Left lung (tissue), 10 donors: ENCODE measurements around the gene RAP1GAP2. TPM values are rescaled to one million over a fixed set of nuclear protein-coding genes. Genes with fewer than 3 reads are reported as not detected.

ENCODE experiments used
- ATAC-seq: fragments of 200-7000 bp; cut with Tn5 transposase; one replicate; pipeline ENCODE4 v1.9.1; 2020; ENCODE audit warnings: moderate library complexity
- DNase-seq, 4 donors: peaks; one replicate each; pipeline ENCODE4 v3.0.0-alpha.2; 2013 to 2020
- H3K27ac ChIP-seq, 2 donors: fragments of 200-600 bp; sonication (generic) in 1 of 2; one replicate each; pipeline versions ENCODE4 v1.5.0 to v1.8.0; 2020 to 2021
- H3K27me3 ChIP-seq, 2 donors: fragments of 200-600 bp; sonication (generic) in 1 of 2; one replicate each; pipeline versions ENCODE4 v1.5.0 to v1.8.0; 2020 to 2021
- H3K36me3 ChIP-seq, 2 donors: fragments of 200-600 bp; sonication (generic) in 1 of 2; one replicate each; pipeline versions ENCODE4 v1.5.0 to v1.8.0; 2020 to 2021
- H3K4me1 ChIP-seq, 2 donors: fragments of 200-600 bp; one replicate each; pipeline ENCODE4 v1.8.0; 2021
- H3K4me3 ChIP-seq, 2 donors: fragments of 200-600 bp; sonication (generic) in 1 of 2; one replicate each; pipeline versions ENCODE4 v1.5.0 to v1.8.0; 2020 to 2021; ENCODE audit warnings: mild to moderate bottlenecking in 1 of 2
- H3K9me3 ChIP-seq, 2 donors: fragments of 200-600 bp; sonication (generic) in 1 of 2; one replicate each; pipeline versions ENCODE4 v1.5.0 to v1.8.0; 2020 to 2021
- CTCF ChIP-seq, 2 donors: fragments of 200-600 bp; sonication (generic) in 1 of 2; IDR thresholded peaks; one replicate each; pipeline versions ENCODE4 v1.5.0 to v1.8.0; 2021; ENCODE audit warnings: antibody characterized with exemption in 2 of 2
- intact Hi-C, 2 donors: fragments of 100-400 bp; cut with DNase I; formaldehyde crosslinking; loops; one replicate each; pipeline versions ENCODE4 v1.11.2 to v1.14.2; 2022
- polyA plus RNA-seq, 6 donors: library from polyadenylated mRNA; unstranded; fragments of 120-200 nt; gene quantifications; one replicate each; pipeline ENCODE4 v1.2.1, GENCODE V29; 2013; ENCODE audit not compliant: insufficient read length in 6 of 6
- total RNA-seq, 2 donors: library from RNA; stranded (reverse); fragmentation: NEBNext Ultra II Directional; extraction: Animal tissue kit (Norgen Biotek cat#: 25700); gene quantifications; one replicate each; pipeline ENCODE4 v1.2.1, GENCODE V29; 2021
- donor health status: DM: no; HTN: yes; CAD: no.
- donor health status: DM: no; HTN: no; CAD: no.

RAP1GAP2 gene
- total and polyA plus RNA-seq, 8 donors: 8.0 to 14.5 (median 9.7) TPM

- intact Hi-C loops: no loop called here
- ATAC-seq (no peak), DNase-seq (no peak)
- Histone ChIP-seq H3K4me3 (no peak overlapping the region), H3K36me3 (no peaks in the 10 kb centered on the region), H3K4me1 (peaks cover 3 to 19% of the 10 kb centered on the region in 2 donors), H3K27me3 (peaks cover 35 to 100% of the 10 kb centered on the region in 2 donors), H3K27ac (no peak overlapping the region), H3K9me3 (no peaks in the 10 kb centered on the region)
- no peak for TF ChIP-seq CTCF (IDR thresholded peaks at IDR 0.05)
Observed at GRCh38 chr17:2751491-2751890, 44.7 kb upstream of the RAP1GAP2 start.

GRCh38 chr17:2755891-2756724, 40.1 kb upstream of the RAP1GAP2 start:
- no peaks in the 10 kb centered on the region for H3K9me3 ChIP-seq
- TF ChIP-seq CTCF (IDR thresholded peaks at IDR 0.05): no peak
- DNase-seq: no peak
- H3K27ac ChIP-seq: no peak overlapping the region
- peaks cover 23 to 99% of the 10 kb centered on the region in 2 donors for H3K27me3 ChIP-seq
- peak; percentile 18 for ATAC-seq
- intact Hi-C loops: no loop called here
- no peaks in the 10 kb centered on the region for H3K36me3 ChIP-seq
- H3K4me3 ChIP-seq: no peak overlapping the region
- peaks cover 3 to 12% of the 10 kb centered on the region in 2 donors for H3K4me1 ChIP-seq

- Histone ChIP-seq H3K36me3 (no peaks in the 10 kb centered on the region), H3K27ac (no peak overlapping the region), H3K4me3 (no peak overlapping the region), H3K9me3 (no peaks in the 10 kb centered on the region), H3K4me1 (peaks cover 3 to 12% of the 10 kb centered on the region in 2 donors), H3K27me3 (peaks cover 23 to 98% of the 10 kb centered on the region in 2 donors)
- no peak for DNase-seq
- TF ChIP-seq CTCF (IDR thresholded peaks at IDR 0.05): no peak
- intact Hi-C loops: no loop called here
- no peak for ATAC-seq
Observed at GRCh38 chr17:2758870-2759269, 37.4 kb upstream of the RAP1GAP2 start.

GRCh38 chr17:2770129-2770528, 26.1 kb upstream of the RAP1GAP2 start:
- H3K27ac ChIP-seq: no peak overlapping the region
- peaks cover 7 to 79% of the 10 kb centered on the region in 2 donors for H3K27me3 ChIP-seq
- H3K36me3 ChIP-seq: no peaks in the 10 kb centered on the region
- H3K9me3 ChIP-seq: no peaks in the 10 kb centered on the region
- intact Hi-C loops: no loop called here
- ATAC-seq (no peak), DNase-seq (no peak)
- no peaks in the 10 kb centered on the region for H3K4me1 ChIP-seq
- H3K4me3 ChIP-seq: no peak overlapping the region
- no peak for TF ChIP-seq CTCF (IDR thresholded peaks at IDR 0.05)

- DNase-seq: no peak
- Histone ChIP-seq H3K27ac (no peak overlapping the region), H3K4me3 (no peak overlapping the region), H3K9me3 (no peaks in the 10 kb centered on the region), H3K36me3 (no peaks in the 10 kb centered on the region), H3K27me3 (peaks cover 28 to 96% of the 10 kb centered on the region in 2 donors), H3K4me1 (peaks cover 0 to 6% of the 10 kb centered on the region in 2 donors)
- no peak for ATAC-seq
- intact Hi-C loops: no loop called here
- TF ChIP-seq CTCF (IDR thresholded peaks at IDR 0.05): no peak
Observed at GRCh38 chr17:2775206-2775605, 21.0 kb upstream of the RAP1GAP2 start.
